Immature natural killer cell (primary cell): ENCODE measurements around the gene DHX57. TPM values are rescaled to one million over a fixed set of nuclear protein-coding genes. Genes with fewer than 3 reads are reported as not detected.
"Not testable (repeated sequence)": the region's sequence is repeated elsewhere in the genome, so short reads cannot be mapped to it uniquely, and the experiment has no call there.

Source experiments
- DNase-seq, 3 donors: peaks; one replicate each; pipeline ENCODE4 v3.0.0; 2022; ENCODE audit warnings: mixed read lengths in 1 of 3
- H3K27ac Mint-ChIP-seq, 6 donors: one replicate each; pipeline ENCODE4 v1.8.0; 2020; ENCODE audit warnings: mixed read lengths in 6 of 6, mild to moderate bottlenecking in 5 of 6, inconsistent platforms in 4 of 6, moderate library complexity in 3 of 6
- H3K27me3 Mint-ChIP-seq, 3 donors: one replicate each; pipeline ENCODE4 v1.8.0; 2020 to 2021; ENCODE audit warnings: low read depth in 3 of 3, mild to moderate bottlenecking in 3 of 3, mixed read lengths in 3 of 3, moderate library complexity in 3 of 3, inconsistent platforms in 1 of 3
- H3K36me3 Mint-ChIP-seq, 3 donors: one replicate each; pipeline ENCODE4 v1.8.0; 2020; ENCODE audit warnings: mixed read lengths in 3 of 3, inconsistent platforms in 2 of 3, mild to moderate bottlenecking in 2 of 3
- H3K4me1 Mint-ChIP-seq, 2 donors: one replicate each; pipeline ENCODE4 v1.8.0; 2020; ENCODE audit warnings: inconsistent platforms in 2 of 2, mild to moderate bottlenecking in 2 of 2, mixed read lengths in 2 of 2, moderate library complexity in 1 of 2
- H3K4me3 Mint-ChIP-seq, 5 donors: one replicate each; pipeline ENCODE4 v1.8.0; 2020; ENCODE audit warnings: mild to moderate bottlenecking in 5 of 5, mixed read lengths in 5 of 5, inconsistent platforms in 3 of 5, moderate library complexity in 3 of 5
- H3K9me3 Mint-ChIP-seq, 6 donors: one replicate each; pipeline ENCODE4 v1.8.0; 2020; ENCODE audit warnings: mild to moderate bottlenecking in 6 of 6, mixed read lengths in 6 of 6, inconsistent platforms in 4 of 6, moderate library complexity in 3 of 6
- polyA plus RNA-seq, 3 donors: library from polyadenylated mRNA; unstranded; fragments of 300-500 nt; fragmentation: Illumina TruSeq; gene quantifications; one replicate each; pipeline ENCODE4 v1.2.3, GENCODE V29; 2021

Gene DHX57
- polyA plus RNA-seq, 3 donors from 2014 or later, result 0.93 to 6.9 (median 4.4) TPM

DNA sequence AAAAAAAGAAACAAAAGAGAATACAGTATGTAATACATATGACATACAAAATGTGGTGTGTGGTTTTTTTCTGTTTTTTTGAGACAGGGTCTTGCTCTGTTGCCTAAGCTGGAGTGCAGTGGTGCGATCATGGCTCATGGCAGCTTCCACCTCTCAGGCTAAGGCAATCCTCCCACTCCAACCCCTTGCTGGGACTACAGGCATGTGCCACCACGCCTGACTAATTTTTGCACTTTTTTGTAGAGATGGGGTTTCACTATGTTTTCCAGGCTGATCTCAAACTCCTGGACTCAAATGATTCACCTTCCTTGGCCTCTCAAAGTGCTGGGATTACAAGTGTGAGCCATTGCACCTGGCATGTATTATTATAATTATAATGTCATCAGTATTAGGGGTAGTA is 38.9 kb downstream of the DHX57 start:
- Mint-ChIP-seq H3K27ac (no peak overlapping the region), H3K4me1 (no peaks in the 10 kb centered on the region), H3K36me3 (peaks cover 22 to 40% (median 25%) of the 10 kb centered on the region in 3 donors), H3K27me3 (no peaks in the 10 kb centered on the region), H3K4me3 (no peak overlapping the region), H3K9me3 (no peaks in the 10 kb centered on the region)
- no peak for DNase-seq

DNA sequence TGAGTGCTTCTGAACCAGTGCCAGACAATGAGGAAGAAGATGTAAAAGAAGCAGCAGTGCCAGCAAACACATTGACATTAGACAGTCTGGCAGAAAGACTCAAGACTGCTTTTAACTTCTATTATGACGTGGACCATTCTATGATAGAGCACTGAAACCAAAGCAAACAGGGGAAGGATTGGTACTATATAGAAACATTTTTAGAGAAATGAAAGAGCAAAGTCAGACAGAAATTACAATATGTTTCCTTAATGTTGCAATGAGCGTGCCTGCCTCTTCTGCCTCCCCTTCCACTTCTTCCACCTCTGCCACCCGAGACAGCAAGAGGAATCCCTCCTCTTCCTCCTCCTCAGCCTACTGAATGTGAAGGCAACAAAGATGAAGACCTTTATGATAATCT is 39.7 kb downstream of the DHX57 start:
- DNase-seq, result no peak
- Mint-ChIP-seq H3K4me3 (no peak overlapping the region), H3K27me3 (no peaks in the 10 kb centered on the region), H3K4me1 (no peaks in the 10 kb centered on the region), H3K9me3 (no peaks in the 10 kb centered on the region), H3K36me3 (peaks cover 14 to 32% (median 19%) of the 10 kb centered on the region in 3 donors), H3K27ac (no peak overlapping the region)

GRCh38 chr2:38835015-38835601 is 40.6 kb downstream of the DHX57 start:
- DNase-seq, result peak in 1 of 3 donors; percentile 3
- Mint-ChIP-seq H3K27me3 (no peaks in the 10 kb centered on the region), H3K4me3 (no peak overlapping the region), H3K9me3 (no peaks in the 10 kb centered on the region), H3K4me1 (no peaks in the 10 kb centered on the region), H3K36me3 (peaks cover 12 to 29% (median 17%) of the 10 kb centered on the region in 3 donors), H3K27ac (no peak overlapping the region)

GRCh38 chr2:38830526-38831159 is 45.1 kb downstream of the DHX57 start:
- no peaks in the 10 kb centered on the region for H3K27me3 Mint-ChIP-seq
- DNase-seq, result no peak
- peaks cover 10 to 25% (median 12%) of the 10 kb centered on the region in 3 donors for H3K36me3 Mint-ChIP-seq
- no peaks in the 10 kb centered on the region for H3K9me3 Mint-ChIP-seq
- no peak overlapping the region for H3K4me3 Mint-ChIP-seq
- H3K27ac Mint-ChIP-seq, result no peak overlapping the region
- no peaks in the 10 kb centered on the region for H3K4me1 Mint-ChIP-seq

- H3K4me3 Mint-ChIP-seq, result no peak overlapping the region
- H3K4me1 Mint-ChIP-seq, result no peaks in the 10 kb centered on the region
- no peak for DNase-seq
- no peaks in the 10 kb centered on the region for H3K27me3 Mint-ChIP-seq
- peaks cover 11 to 24% (median 11%) of the 10 kb centered on the region in 3 donors for H3K36me3 Mint-ChIP-seq
- no peak overlapping the region for H3K27ac Mint-ChIP-seq
- H3K9me3 Mint-ChIP-seq, result no peaks in the 10 kb centered on the region
Observed at GRCh38 chr2:38829971-38830370, 45.8 kb downstream of the DHX57 start.

DNA sequence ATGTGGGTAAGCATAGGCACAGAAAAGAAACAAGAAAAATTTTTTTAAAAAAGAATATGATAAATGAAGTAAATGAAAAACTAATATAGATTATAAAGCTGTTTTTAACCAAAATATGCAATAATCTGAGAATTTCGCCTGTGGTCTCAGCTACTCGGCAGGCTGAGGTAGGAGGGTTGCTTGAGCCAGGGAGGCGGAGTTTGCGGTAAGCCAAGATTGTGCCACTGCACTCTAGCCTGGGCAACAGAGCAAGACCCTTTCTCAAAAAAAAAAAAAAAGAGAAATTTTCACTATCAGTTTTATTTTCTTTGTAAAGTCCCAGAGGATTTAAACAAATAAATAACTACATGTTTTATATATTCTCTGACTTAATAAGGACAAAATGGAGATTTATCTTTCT is 47.3 kb downstream of the DHX57 start:
- peaks cover 16 to 29% (median 18%) of the 10 kb centered on the region in 3 donors for H3K36me3 Mint-ChIP-seq
- H3K27me3 Mint-ChIP-seq, result no peaks in the 10 kb centered on the region
- DNase-seq, result no peak
- no peak overlapping the region for H3K27ac Mint-ChIP-seq
- no peak overlapping the region for H3K4me3 Mint-ChIP-seq
- H3K4me1 Mint-ChIP-seq, result no peaks in the 10 kb centered on the region
- no peaks in the 10 kb centered on the region for H3K9me3 Mint-ChIP-seq

DNA sequence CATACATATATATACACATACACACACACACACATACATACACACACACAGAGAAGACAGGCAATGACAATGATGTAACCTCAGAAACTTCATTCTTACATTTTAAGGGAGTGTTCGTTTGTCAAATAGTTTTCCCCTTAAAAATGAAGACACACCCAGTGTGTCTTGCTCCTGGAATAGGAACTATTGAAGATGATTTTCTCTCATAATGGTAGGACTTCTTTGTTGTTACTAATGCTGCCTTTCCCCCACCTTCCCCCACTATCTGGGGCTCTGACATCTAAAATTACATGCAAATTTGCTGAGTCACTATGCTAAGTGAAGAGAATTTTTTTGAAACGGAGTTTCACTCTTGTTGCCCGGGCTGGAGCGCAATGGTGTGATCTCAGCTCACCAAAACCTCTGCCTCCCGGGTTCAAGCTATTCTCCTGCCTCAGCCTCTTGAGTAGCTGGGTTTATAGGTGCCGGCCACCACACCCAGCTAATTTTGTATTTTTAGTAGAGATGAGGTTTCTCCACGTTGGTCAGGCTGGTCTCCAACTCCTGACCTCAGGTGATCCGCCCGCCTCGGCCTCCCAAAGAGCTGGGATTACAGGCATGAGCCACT is 48.1 kb downstream of the DHX57 start:
- not testable (repeated sequence) for H3K27ac Mint-ChIP-seq, H3K27me3 Mint-ChIP-seq, H3K4me1 Mint-ChIP-seq, H3K9me3 Mint-ChIP-seq, DNase-seq, H3K4me3 Mint-ChIP-seq
- H3K36me3 Mint-ChIP-seq, result peaks cover 17 to 32% (median 20%) of the 10 kb centered on the region in 3 donors

DNA sequence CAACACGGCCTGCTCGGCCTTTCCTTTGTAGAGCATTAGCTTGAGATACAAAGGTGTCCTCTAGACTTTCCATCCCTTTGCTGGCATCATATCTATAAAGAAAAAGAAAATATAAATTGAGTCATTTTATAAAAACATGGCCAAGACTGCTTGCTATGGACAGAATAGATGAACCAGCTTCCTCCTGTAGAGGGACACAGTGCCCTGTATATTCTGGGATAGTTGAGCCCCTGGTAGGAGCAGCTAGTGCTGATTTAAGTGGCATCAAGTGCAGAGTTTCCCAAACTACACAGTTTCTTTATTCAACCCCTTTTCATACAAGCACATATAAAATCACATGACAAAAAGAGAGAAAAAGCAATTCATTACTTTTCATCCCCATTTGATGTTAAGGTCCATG is 49.8 kb downstream of the DHX57 start:
- Mint-ChIP-seq H3K4me3 (no peak overlapping the region), H3K27ac (no peak overlapping the region), H3K9me3 (no peaks in the 10 kb centered on the region), H3K4me1 (no peaks in the 10 kb centered on the region), H3K27me3 (no peaks in the 10 kb centered on the region), H3K36me3 (peaks cover 21 to 40% (median 24%) of the 10 kb centered on the region in 3 donors)
- no peak for DNase-seq

DNA sequence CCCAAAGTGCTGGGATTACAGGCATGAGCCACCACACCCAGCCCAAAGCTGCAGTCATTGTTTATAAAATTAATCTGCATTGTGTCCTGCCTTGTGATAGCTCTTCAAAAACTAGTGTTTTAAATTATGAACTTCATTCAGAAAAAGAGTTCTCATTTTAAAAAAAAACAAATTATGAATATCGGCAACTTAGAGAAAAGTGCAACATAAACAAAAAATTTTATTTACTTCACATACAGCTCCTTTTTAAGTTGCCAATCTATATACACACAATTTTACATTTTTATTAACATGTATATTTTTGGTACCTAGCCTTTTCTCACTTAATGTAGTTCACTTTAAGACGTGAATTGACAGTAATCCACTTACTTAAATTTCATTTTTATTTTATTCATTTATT is 50.8 kb downstream of the DHX57 start:
- no peak for DNase-seq
- Mint-ChIP-seq H3K4me1 (no peaks in the 10 kb centered on the region), H3K4me3 (no peak overlapping the region), H3K36me3 (peaks cover 31 to 50% (median 33%) of the 10 kb centered on the region in 3 donors), H3K9me3 (no peaks in the 10 kb centered on the region), H3K27ac (no peak overlapping the region), H3K27me3 (no peaks in the 10 kb centered on the region)

DNA sequence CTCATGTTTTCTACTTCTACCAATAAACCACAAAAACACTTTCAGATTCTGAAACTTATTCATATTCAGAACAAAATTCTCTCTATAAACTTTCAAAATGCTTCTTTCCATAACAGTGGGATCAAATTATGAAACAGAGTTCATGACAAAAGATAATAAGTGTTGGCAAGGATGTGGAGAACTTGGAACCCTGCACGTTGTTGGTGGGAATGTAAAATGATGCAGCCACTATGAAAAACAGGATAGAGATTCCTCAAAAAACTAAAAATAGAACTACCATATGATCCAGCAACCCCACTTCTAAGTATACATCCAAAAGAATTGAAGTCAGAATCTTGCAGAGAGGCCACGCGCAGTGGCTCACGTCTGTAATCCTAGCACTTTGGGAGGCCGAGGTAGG is 52.3 kb downstream of the DHX57 start:
- Mint-ChIP-seq H3K36me3 (peaks cover 42 to 60% (median 44%) of the 10 kb centered on the region in 3 donors), H3K9me3 (no peaks in the 10 kb centered on the region), H3K4me1 (no peaks in the 10 kb centered on the region), H3K4me3 (no peak overlapping the region), H3K27ac (no peak overlapping the region), H3K27me3 (no peaks in the 10 kb centered on the region)
- DNase-seq, result no peak

DNA sequence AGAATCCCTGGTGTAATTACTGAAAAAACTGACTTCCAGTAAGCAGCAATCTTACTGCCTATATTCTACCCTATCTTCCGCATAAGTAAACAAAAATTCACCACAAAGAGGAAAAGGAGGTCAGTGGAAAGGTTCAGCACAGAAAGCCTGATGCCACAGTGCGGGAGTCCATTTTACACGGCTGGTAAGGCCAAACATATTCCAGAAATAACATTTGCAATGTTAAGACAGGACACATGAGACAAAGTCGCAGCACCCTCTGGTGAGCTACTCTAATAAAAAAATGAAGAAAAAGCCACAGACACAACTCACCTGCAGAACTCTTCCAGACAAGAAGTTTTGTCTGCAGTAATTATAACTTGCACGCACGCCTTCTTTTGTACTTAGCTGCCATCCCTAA is 57.2 kb downstream of the DHX57 start:
- Mint-ChIP-seq H3K27me3 (no peaks in the 10 kb centered on the region), H3K4me3 (no peak overlapping the region), H3K9me3 (no peaks in the 10 kb centered on the region), H3K36me3 (peaks cover 39 to 54% (median 41%) of the 10 kb centered on the region in 3 donors), H3K4me1 (no peaks in the 10 kb centered on the region), H3K27ac (no peak overlapping the region)
- no peak for DNase-seq

- no peaks in the 10 kb centered on the region for H3K27me3 Mint-ChIP-seq
- no peaks in the 10 kb centered on the region for H3K4me1 Mint-ChIP-seq
- no peaks in the 10 kb centered on the region for H3K9me3 Mint-ChIP-seq
- no peak overlapping the region for H3K4me3 Mint-ChIP-seq
- H3K27ac Mint-ChIP-seq, result peak overlapping the region in 1 of 6 donors; percentile 66
- DNase-seq, result no peak
- peaks cover 33 to 46% (median 36%) of the 10 kb centered on the region in 3 donors for H3K36me3 Mint-ChIP-seq
Observed at GRCh38 chr2:38815936-38816335, 59.8 kb downstream of the DHX57 start.

GRCh38 chr2:38810488-38810887 is 65.2 kb downstream of the DHX57 start:
- Mint-ChIP-seq H3K4me3 (no peak overlapping the region), H3K27ac (no peak overlapping the region), H3K9me3 (no peaks in the 10 kb centered on the region), H3K36me3 (peaks cover 6 to 22% (median 7%) of the 10 kb centered on the region in 3 donors), H3K4me1 (no peaks in the 10 kb centered on the region), H3K27me3 (no peaks in the 10 kb centered on the region)
- DNase-seq, result no peak

- H3K4me3 Mint-ChIP-seq, result no peak overlapping the region
- H3K27ac Mint-ChIP-seq, result no peak overlapping the region
- H3K27me3 Mint-ChIP-seq, result no peaks in the 10 kb centered on the region
Observed at GRCh38 chr2:38808677-38809076, 67.1 kb downstream of the DHX57 start.

More at GRCh38 chr2:38808677-38809076, 67.1 kb downstream of the DHX57 start:
- DNase-seq, result no peak
- Mint-ChIP-seq H3K9me3 (no peaks in the 10 kb centered on the region), H3K4me1 (no peaks in the 10 kb centered on the region), H3K36me3 (peaks cover 3 to 20% (median 3%) of the 10 kb centered on the region in 3 donors)
